Endothelial cell of umbilical vein (primary cell): ENCODE results near the gene PTPRT. TPM values are rescaled to one million over a fixed set of nuclear protein-coding genes. Genes with fewer than 3 reads are reported as not detected.

Experiments
- BruUV-seq: library from RNA; stranded (reverse); fragments of 400-500 nt; replicated peaks from 2 replicates; lab custom pipeline; 2021; lab: Mats Ljungman, UMichigan
- CTCF ChIA-PET: fragments of 300-600, 350-600 bp; sonication (Branson Sonifier 250); formaldehyde crosslinking; loops from one replicate; lab custom pipeline; 2021; ENCODE audit warnings: antibody characterized with exemption, inconsistent platforms; lab: Charles Lee
- POLR2A ChIA-PET: fragments of 300-600, 350-600 bp; sonication (Branson Sonifier 250); formaldehyde crosslinking; loops from one replicate; lab custom pipeline; 2021; ENCODE audit warnings: antibody characterized with exemption, inconsistent platforms; lab: Charles Lee
- DNase-seq: peaks from one replicate; pipeline ENCODE4 v3.0.0-alpha.2; 2011; ENCODE audit warnings: low read depth, low spot score
- FAIRE-seq: peaks from 2 replicates; lab custom pipeline; 2011; peaks lifted over from hg19 to GRCh38; lab: Jason Lieb, UNC
- H2AFZ ChIP-seq: 2 replicates; pipeline ENCODE4 v1.6.0; 2012; ENCODE audit warnings: low read depth, low read length, control low read depth, inconsistent platforms
- H3K27ac ChIP-seq: 2 replicates; pipeline ENCODE4 v1.5.1; 2011; ENCODE audit warnings: low read depth, mild to moderate bottlenecking, control low read depth, low read length, moderate library complexity; ENCODE audit not compliant: insufficient read depth
- H3K27me3 ChIP-seq, 2 experiments: 2 replicates each; pipeline versions ENCODE4 v1.6.0 to v1.6.1; 2011; ENCODE audit warnings: low read length in 2 of 2, mixed read lengths in 1 of 2; ENCODE audit not compliant: control insufficient read depth in 2 of 2, insufficient read depth in 2 of 2
- H3K36me3 ChIP-seq, 2 experiments: 2 replicates in 1 of 2; 3 replicates in 1 of 2; pipeline ENCODE4 v1.5.1; 2011; ENCODE audit warnings: low read length in 2 of 2, mild to moderate bottlenecking in 1 of 2, moderate library complexity in 1 of 2; ENCODE audit not compliant: control insufficient read depth in 2 of 2, insufficient read depth in 2 of 2; ENCODE audit errors: extremely low read depth in 1 of 2
- H3K4me1 ChIP-seq: 3 replicates; pipeline ENCODE4 v1.5.1; 2011; ENCODE audit warnings: mild to moderate bottlenecking, low read length; ENCODE audit not compliant: control insufficient read depth, insufficient read depth; ENCODE audit errors: extremely low read depth
- H3K4me2 ChIP-seq: 2 replicates; pipeline ENCODE4 v1.6.1; 2011; ENCODE audit warnings: low read length, control low read depth, mixed read lengths; ENCODE audit not compliant: insufficient read depth
- H3K4me3 ChIP-seq, 3 experiments: fragments of 200-600 bp in 1 of 3; sonication (generic), shearing (Covaris generic) in 1 of 3; replicated peaks in 1 of 3; 2 replicates each; pipeline ENCODE4 v1.5.1; 2011 to 2016; ENCODE audit warnings: control low read depth in 3 of 3, low read length in 3 of 3, mild to moderate bottlenecking in 2 of 3, inconsistent platforms in 1 of 3, low read depth in 1 of 3, moderate library complexity in 1 of 3; ENCODE audit not compliant: insufficient read depth in 1 of 3
- H3K79me2 ChIP-seq: 2 replicates; pipeline ENCODE4 v1.6.0; 2012; ENCODE audit warnings: low read length, inconsistent platforms; ENCODE audit not compliant: control insufficient read depth, insufficient read depth
- H3K9ac ChIP-seq: replicated peaks from 2 replicates; pipeline ENCODE3; 2011; ENCODE audit warnings: low read length, control low read depth; ENCODE audit not compliant: insufficient read depth; ENCODE audit errors: extremely low read depth
- H3K9me1 ChIP-seq: replicated peaks from 3 replicates; pipeline ENCODE4 v1.6.0; 2011; ENCODE audit warnings: mild to moderate bottlenecking, low read length; ENCODE audit not compliant: control insufficient read depth, insufficient read depth; ENCODE audit errors: extremely low read depth
- H3K9me3 ChIP-seq: replicated peaks from 2 replicates; pipeline ENCODE4 v1.5.1; 2012; ENCODE audit warnings: low read length, inconsistent platforms; ENCODE audit not compliant: control insufficient read depth, insufficient read depth
- H4K20me1 ChIP-seq: replicated peaks from 2 replicates; pipeline ENCODE3; 2011; ENCODE audit warnings: mild to moderate bottlenecking, low read length; ENCODE audit not compliant: control insufficient read depth, insufficient read depth; ENCODE audit errors: extremely low read depth
- EZH2 ChIP-seq: IDR thresholded peaks from 2 replicates; pipeline ENCODE4 v1.6.1; 2012; ENCODE audit warnings: borderline replicate concordance, low read depth, mild to moderate bottlenecking, moderate library complexity, low read length, inconsistent platforms; ENCODE audit not compliant: severe bottlenecking
- FOS ChIP-seq: IDR thresholded peaks from 2 replicates; pipeline ENCODE4 v1.6.1; 2011; ENCODE audit warnings: mild to moderate bottlenecking, low read length, moderate library complexity, borderline replicate concordance; ENCODE audit not compliant: insufficient read depth
- GATA2 ChIP-seq: IDR thresholded peaks from 2 replicates; pipeline ENCODE4 v1.7.0; 2011; ENCODE audit warnings: low read depth, mild to moderate bottlenecking, moderate library complexity, mixed read lengths, low read length; ENCODE audit not compliant: insufficient read length, insufficient read depth
- JUN ChIP-seq: IDR thresholded peaks from 2 replicates; pipeline ENCODE4 v1.6.1; 2011; ENCODE audit warnings: borderline replicate concordance, low read depth; ENCODE audit not compliant: insufficient read length, insufficient read depth
- MYC ChIP-seq: IDR thresholded peaks from one replicate; pipeline ENCODE4 v1.6.1; 2011; ENCODE audit warnings: mild to moderate bottlenecking, low read depth, low read length
- POLR2A ChIP-seq: IDR thresholded peaks from 2 replicates; pipeline ENCODE4 v1.6.1; 2012; ENCODE audit warnings: low read depth, mild to moderate bottlenecking, control low read depth, low read length
- POLR2AphosphoS5 ChIP-seq: IDR thresholded peaks from 2 replicates; pipeline ENCODE4 v1.6.1; 2012; ENCODE audit warnings: low read depth, mild to moderate bottlenecking, control low read depth, low read length, moderate library complexity; ENCODE audit not compliant: insufficient read depth
- dilution Hi-C: fragments of 300-500 bp; cut with MboI; formaldehyde crosslinking; loops from one replicate; pipeline ENCODE4 v1.15.0; 2019; ENCODE audit warnings: low sequenced_read_pairs; ENCODE audit not compliant: extremely low pct_ligation_motif_present
- intact Hi-C: fragments of 100-400 bp; cut with micrococcal nuclease; formaldehyde crosslinking; loops from one replicate; pipeline ENCODE4 v1.10.0; 2022
- polyA plus RNA-seq, 4 experiments: library from polyadenylated mRNA; depleted of rRNA in 3 of 4; stranded (reverse) in 3 of 4; unstranded in 1 of 4; fragments of >200 nt; gene quantifications; 2 replicates each; pipeline versions ENCODE4 v1.2.1 to v1.2.3, GENCODE V29; 2011 to 2012; ENCODE audit warnings: missing spikeins in 1 of 4
- total RNA-seq: library from RNA; stranded (reverse); gene quantifications from 2 replicates; pipeline ENCODE4 v1.2.3, GENCODE V29; 2021
- TF ChIP-seq, protein P1 (sequence below): IDR thresholded peaks from 2 replicates; pipeline ENCODE4 v1.6.1; 2011; ENCODE audit not compliant: insufficient read depth, insufficient read length
- TF ChIP-seq, protein P2 (sequence below), 2 donors: IDR thresholded peaks; 1 replicate in 1 of 2; 2 replicates in 1 of 2; pipeline ENCODE4 v1.5.1; 2011; ENCODE audit warnings: low read length in 2 of 2, mild to moderate bottlenecking in 2 of 2, moderate library complexity in 2 of 2, control low read depth in 1 of 2, inconsistent platforms in 1 of 2, low read depth in 1 of 2; ENCODE audit not compliant: insufficient read depth in 1 of 2; ENCODE audit errors: extremely low read depth in 1 of 2

Gene PTPRT
- total and polyA plus RNA-seq, 2 donors (not counting 3 experiments of a cell fraction or from before 2014, with no cell fraction given), result not detected

GRCh38 chr20:42281801-42282200, 907.9 kb downstream of the PTPRT start:
- ChIA-PET POLR2A (no interaction called here), CTCF (no interaction called here)
- no peak for FAIRE-seq
- Histone ChIP-seq H3K9ac (no peak overlapping the region), H3K79me2 (no peaks in the 10 kb centered on the region), H3K4me3 (no peak overlapping the region), H3K9me3 (peaks cover 4% of the 10 kb centered on the region), H3K27me3 (no peaks in the 10 kb centered on the region), H3K36me3 (no peaks in the 10 kb centered on the region), H3K4me1 (no peaks in the 10 kb centered on the region), H3K27ac (no peak overlapping the region), H3K4me2 (no peak overlapping the region), H2AFZ (no peak overlapping the region), H4K20me1 (no peaks in the 10 kb centered on the region), H3K9me1 (no peaks in the 10 kb centered on the region)
- no peak for DNase-seq
- intact Hi-C loops, result no loop called here
- TF ChIP-seq GATA2 (no peak), FOS (no peak), JUN (no peak), EZH2 (no peak), POLR2A (no peak), MYC (no peak), POLR2AphosphoS5 (no peak)
- TF ChIP-seq, protein P1, sequence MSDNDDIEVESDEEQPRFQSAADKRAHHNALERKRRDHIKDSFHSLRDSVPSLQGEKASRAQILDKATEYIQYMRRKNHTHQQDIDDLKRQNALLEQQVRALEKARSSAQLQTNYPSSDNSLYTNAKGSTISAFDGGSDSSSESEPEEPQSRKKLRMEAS, result no peak
- TF ChIP-seq, protein P2, sequence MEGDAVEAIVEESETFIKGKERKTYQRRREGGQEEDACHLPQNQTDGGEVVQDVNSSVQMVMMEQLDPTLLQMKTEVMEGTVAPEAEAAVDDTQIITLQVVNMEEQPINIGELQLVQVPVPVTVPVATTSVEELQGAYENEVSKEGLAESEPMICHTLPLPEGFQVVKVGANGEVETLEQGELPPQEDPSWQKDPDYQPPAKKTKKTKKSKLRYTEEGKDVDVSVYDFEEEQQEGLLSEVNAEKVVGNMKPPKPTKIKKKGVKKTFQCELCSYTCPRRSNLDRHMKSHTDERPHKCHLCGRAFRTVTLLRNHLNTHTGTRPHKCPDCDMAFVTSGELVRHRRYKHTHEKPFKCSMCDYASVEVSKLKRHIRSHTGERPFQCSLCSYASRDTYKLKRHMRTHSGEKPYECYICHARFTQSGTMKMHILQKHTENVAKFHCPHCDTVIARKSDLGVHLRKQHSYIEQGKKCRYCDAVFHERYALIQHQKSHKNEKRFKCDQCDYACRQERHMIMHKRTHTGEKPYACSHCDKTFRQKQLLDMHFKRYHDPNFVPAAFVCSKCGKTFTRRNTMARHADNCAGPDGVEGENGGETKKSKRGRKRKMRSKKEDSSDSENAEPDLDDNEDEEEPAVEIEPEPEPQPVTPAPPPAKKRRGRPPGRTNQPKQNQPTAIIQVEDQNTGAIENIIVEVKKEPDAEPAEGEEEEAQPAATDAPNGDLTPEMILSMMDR (IDR thresholded peaks at IDR 0.05; ENCODE audit: extremely low read depth in 1 of 2, insufficient read depth in 1 of 2, low read depth in 1 of 2, low read length in 2 of 2), result no peak
- dilution Hi-C loops, result no loop called here
- no TSS peak for BruUV-seq
